Tibial nerve (tissue), 4 donors: ENCODE results near the gene POU2AF3.

ENCODE experiments used
- EP300 ChIP-seq, 2 donors: sonication (generic); formaldehyde crosslinking; IDR thresholded peaks; one replicate each; pipeline ENCODE4 v1.6.1; 2017; ENCODE audit warnings: antibody characterized with exemption in 2 of 2, mild to moderate bottlenecking in 1 of 2
- POLR2A ChIP-seq, 2 donors: fragments of 450-650 bp; IDR thresholded peaks; one replicate each; pipeline ENCODE4 v1.6.1; 2017; ENCODE audit warnings: antibody characterized with exemption in 2 of 2, mild to moderate bottlenecking in 2 of 2, moderate library complexity in 2 of 2
- TF ChIP-seq, protein P1 (sequence below), 5 experiments: fragments of 200-600 bp in 3 of 5; fragments of 450-650 bp in 2 of 5; sonication (generic) in 3 of 5; IDR thresholded peaks; one replicate each; pipeline ENCODE4 v1.5.1; 2016 to 2019; ENCODE audit warnings: antibody characterized with exemption in 5 of 5, mild to moderate bottlenecking in 3 of 5, moderate library complexity in 2 of 5

DNA sequence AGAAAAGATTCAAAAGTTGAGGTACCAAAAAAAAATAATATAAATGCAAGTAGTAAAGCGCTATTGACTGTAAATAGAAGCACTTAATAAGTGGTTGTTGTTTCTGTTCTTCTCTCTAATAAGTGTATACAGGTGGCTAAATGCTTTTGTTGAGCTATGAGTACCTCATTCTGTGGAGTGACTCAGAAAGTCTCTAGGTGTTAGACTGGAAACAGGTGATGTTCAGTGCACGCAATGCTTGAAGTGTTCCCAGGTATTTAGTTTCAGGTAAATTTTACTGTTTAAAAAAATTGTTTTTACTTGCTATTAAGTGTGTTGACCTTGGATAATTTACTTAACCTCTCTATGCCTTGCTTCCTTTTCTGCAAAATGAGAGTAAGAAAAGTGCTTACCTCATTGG is 24.2 kb downstream of the POU2AF3 start:
- TF ChIP-seq, protein P1, sequence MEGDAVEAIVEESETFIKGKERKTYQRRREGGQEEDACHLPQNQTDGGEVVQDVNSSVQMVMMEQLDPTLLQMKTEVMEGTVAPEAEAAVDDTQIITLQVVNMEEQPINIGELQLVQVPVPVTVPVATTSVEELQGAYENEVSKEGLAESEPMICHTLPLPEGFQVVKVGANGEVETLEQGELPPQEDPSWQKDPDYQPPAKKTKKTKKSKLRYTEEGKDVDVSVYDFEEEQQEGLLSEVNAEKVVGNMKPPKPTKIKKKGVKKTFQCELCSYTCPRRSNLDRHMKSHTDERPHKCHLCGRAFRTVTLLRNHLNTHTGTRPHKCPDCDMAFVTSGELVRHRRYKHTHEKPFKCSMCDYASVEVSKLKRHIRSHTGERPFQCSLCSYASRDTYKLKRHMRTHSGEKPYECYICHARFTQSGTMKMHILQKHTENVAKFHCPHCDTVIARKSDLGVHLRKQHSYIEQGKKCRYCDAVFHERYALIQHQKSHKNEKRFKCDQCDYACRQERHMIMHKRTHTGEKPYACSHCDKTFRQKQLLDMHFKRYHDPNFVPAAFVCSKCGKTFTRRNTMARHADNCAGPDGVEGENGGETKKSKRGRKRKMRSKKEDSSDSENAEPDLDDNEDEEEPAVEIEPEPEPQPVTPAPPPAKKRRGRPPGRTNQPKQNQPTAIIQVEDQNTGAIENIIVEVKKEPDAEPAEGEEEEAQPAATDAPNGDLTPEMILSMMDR (IDR thresholded peaks at IDR 0.05) = no peak
- TF ChIP-seq POLR2A (IDR thresholded peaks at IDR 0.05) (no peak), EP300 (IDR thresholded peaks at IDR 0.05) (no peak)
